DND-41 (cell line): ENCODE measurements around the gene KCNT1.

Experiments
- ATAC-seq: fragments of 200-7000 bp; cut with Tn5 transposase; 3 replicates; pipeline ENCODE4 v1.9.1; 2021; ENCODE audit warnings: low read depth; ENCODE audit not compliant: insufficient read depth
- DNase-seq: peaks from one replicate; pipeline ENCODE4 v3.0.0-alpha.2; 2020
- H2AFZ ChIP-seq: 2 replicates; pipeline ENCODE4 v1.6.0; 2012; ENCODE audit warnings: low read depth, low read length
- H3K27ac ChIP-seq: 2 replicates; pipeline ENCODE4 v1.5.1; 2012; ENCODE audit warnings: low read length, inconsistent platforms
- H3K27me3 ChIP-seq: fragments of 200-600 bp; sonication (generic); 2 replicates; pipeline ENCODE4 v1.6.0; 2012; ENCODE audit warnings: low read length, mild to moderate bottlenecking, inconsistent platforms; ENCODE audit not compliant: insufficient read depth, poor library complexity
- H3K36me3 ChIP-seq: 2 replicates; pipeline ENCODE4 v1.5.1; 2012; ENCODE audit warnings: low read length, inconsistent platforms; ENCODE audit not compliant: insufficient read depth
- H3K4me1 ChIP-seq: 2 replicates; pipeline ENCODE4 v1.5.1; 2012; ENCODE audit warnings: mild to moderate bottlenecking, low read length; ENCODE audit not compliant: insufficient read depth
- H3K4me2 ChIP-seq: 2 replicates; pipeline ENCODE4 v1.6.0; 2012; ENCODE audit warnings: mild to moderate bottlenecking, moderate library complexity, low read length, inconsistent platforms; ENCODE audit not compliant: insufficient read depth
- H3K4me3 ChIP-seq, 2 experiments: fragments of 200-600 bp in 1 of 2; shearing (Covaris generic) in 1 of 2; 2 replicates each; pipeline ENCODE4 v1.5.1; 2012 to 2016; ENCODE audit warnings: inconsistent platforms in 2 of 2, low read length in 2 of 2, mild to moderate bottlenecking in 2 of 2, low read depth in 1 of 2, moderate library complexity in 1 of 2
- H3K79me2 ChIP-seq: 2 replicates; pipeline ENCODE4 v1.6.0; 2012; ENCODE audit warnings: low read length, inconsistent platforms; ENCODE audit not compliant: insufficient read depth
- H3K9ac ChIP-seq: 2 replicates; pipeline ENCODE4 v1.6.0; 2012; ENCODE audit warnings: low read depth, mild to moderate bottlenecking, inconsistent platforms, low read length, moderate library complexity
- H3K9me3 ChIP-seq: 2 replicates; pipeline ENCODE4 v1.5.1; 2012; ENCODE audit warnings: low read length, moderate library complexity, mild to moderate bottlenecking, inconsistent platforms; ENCODE audit not compliant: insufficient read depth, severe bottlenecking
- H4K20me1 ChIP-seq: 2 replicates; pipeline ENCODE4 v1.6.0; 2012; ENCODE audit warnings: low read length; ENCODE audit not compliant: insufficient read depth
- EZH2 ChIP-seq: IDR thresholded peaks from 3 replicates; pipeline ENCODE4 v1.6.1; 2012; ENCODE audit warnings: borderline replicate concordance, low read depth, mild to moderate bottlenecking, moderate library complexity, low read length, inconsistent platforms; ENCODE audit not compliant: severe bottlenecking
- TF ChIP-seq, protein P1 (sequence below): IDR thresholded peaks from 2 replicates; pipeline ENCODE4 v1.5.1; 2012; ENCODE audit warnings: borderline replicate concordance, low read length, moderate library complexity, mild to moderate bottlenecking; ENCODE audit not compliant: poor library complexity, severe bottlenecking; ENCODE audit errors: extremely low read depth

KCNT1 gene

DNA sequence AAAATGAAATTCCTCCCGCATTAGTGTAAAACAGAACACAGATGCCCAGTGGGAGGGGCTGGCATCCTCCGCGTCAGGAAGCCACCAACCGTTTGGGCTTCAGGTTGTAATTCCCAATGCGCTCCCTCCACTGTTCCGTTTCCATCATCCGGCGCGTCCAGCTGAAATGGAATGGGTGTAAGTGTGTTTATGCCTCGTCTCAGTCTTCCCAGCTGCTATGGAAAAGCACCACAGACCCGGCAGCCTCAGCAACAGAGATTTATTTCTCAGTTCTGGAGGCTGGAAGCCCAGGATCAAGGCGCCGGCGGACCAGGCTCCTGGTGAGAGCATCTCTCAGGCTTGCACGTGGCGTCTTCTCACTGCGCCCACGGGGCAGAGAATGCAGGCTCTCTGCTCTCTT is 20.4 kb downstream of the KCNT1 start:
- TF ChIP-seq, protein P1, sequence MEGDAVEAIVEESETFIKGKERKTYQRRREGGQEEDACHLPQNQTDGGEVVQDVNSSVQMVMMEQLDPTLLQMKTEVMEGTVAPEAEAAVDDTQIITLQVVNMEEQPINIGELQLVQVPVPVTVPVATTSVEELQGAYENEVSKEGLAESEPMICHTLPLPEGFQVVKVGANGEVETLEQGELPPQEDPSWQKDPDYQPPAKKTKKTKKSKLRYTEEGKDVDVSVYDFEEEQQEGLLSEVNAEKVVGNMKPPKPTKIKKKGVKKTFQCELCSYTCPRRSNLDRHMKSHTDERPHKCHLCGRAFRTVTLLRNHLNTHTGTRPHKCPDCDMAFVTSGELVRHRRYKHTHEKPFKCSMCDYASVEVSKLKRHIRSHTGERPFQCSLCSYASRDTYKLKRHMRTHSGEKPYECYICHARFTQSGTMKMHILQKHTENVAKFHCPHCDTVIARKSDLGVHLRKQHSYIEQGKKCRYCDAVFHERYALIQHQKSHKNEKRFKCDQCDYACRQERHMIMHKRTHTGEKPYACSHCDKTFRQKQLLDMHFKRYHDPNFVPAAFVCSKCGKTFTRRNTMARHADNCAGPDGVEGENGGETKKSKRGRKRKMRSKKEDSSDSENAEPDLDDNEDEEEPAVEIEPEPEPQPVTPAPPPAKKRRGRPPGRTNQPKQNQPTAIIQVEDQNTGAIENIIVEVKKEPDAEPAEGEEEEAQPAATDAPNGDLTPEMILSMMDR: no peak
- TF ChIP-seq EZH2: no peak
- no peak overlapping the region for H3K4me2 ChIP-seq
- no peak overlapping the region for H2AFZ ChIP-seq
- no peak overlapping the region for H3K27ac ChIP-seq
- no peaks in the 10 kb centered on the region for H3K9me3 ChIP-seq
- no peaks in the 10 kb centered on the region for H3K27me3 ChIP-seq
- H4K20me1 ChIP-seq: no peaks in the 10 kb centered on the region; the same call in 1 of the 2 replicates
- DNase-seq: no peak
- no peaks in the 10 kb centered on the region for H3K79me2 ChIP-seq
- H3K9ac ChIP-seq: no peak overlapping the region
- no peak for ATAC-seq
- H3K4me1 ChIP-seq: no peaks in the 10 kb centered on the region
- H3K36me3 ChIP-seq: no peaks in the 10 kb centered on the region
- H3K4me3 ChIP-seq: no peak overlapping the region

GRCh38 chr9:135724186-135724787 is 22.3 kb downstream of the KCNT1 start:
- Histone ChIP-seq H3K4me3 (no peak overlapping the region), H3K4me2 (no peak overlapping the region), H3K4me1 (no peaks in the 10 kb centered on the region), H4K20me1 (no peaks in the 10 kb centered on the region), H3K27me3 (no peaks in the 10 kb centered on the region), H3K9ac (no peak overlapping the region), H2AFZ (no peak overlapping the region), H3K9me3 (no peaks in the 10 kb centered on the region), H3K79me2 (no peaks in the 10 kb centered on the region), H3K36me3 (no peaks in the 10 kb centered on the region), H3K27ac (no peak overlapping the region)
- DNase-seq (no peak), ATAC-seq (no peak)
- TF ChIP-seq, protein P1: no peak
- no peak for TF ChIP-seq EZH2

GRCh38 chr9:135726138-135726853 is 24.3 kb downstream of the KCNT1 start:
- Histone ChIP-seq H3K79me2 (no peaks in the 10 kb centered on the region), H3K9ac (no peak overlapping the region), H3K4me3 (no peak overlapping the region), H3K4me1 (no peaks in the 10 kb centered on the region), H3K36me3 (no peaks in the 10 kb centered on the region), H2AFZ (no peak overlapping the region), H4K20me1 (no peaks in the 10 kb centered on the region), H3K4me2 (no peak overlapping the region), H3K9me3 (peaks cover under 1% of the 10 kb centered on the region), H3K27ac (no peak overlapping the region), H3K27me3 (no peaks in the 10 kb centered on the region)
- TF ChIP-seq, protein P1: no peak
- TF ChIP-seq EZH2: no peak
- DNase-seq (no peak), ATAC-seq (no peak)
